ENCODE measurements around the gene CD68.

- TF ChIP-seq, protein P1, sequence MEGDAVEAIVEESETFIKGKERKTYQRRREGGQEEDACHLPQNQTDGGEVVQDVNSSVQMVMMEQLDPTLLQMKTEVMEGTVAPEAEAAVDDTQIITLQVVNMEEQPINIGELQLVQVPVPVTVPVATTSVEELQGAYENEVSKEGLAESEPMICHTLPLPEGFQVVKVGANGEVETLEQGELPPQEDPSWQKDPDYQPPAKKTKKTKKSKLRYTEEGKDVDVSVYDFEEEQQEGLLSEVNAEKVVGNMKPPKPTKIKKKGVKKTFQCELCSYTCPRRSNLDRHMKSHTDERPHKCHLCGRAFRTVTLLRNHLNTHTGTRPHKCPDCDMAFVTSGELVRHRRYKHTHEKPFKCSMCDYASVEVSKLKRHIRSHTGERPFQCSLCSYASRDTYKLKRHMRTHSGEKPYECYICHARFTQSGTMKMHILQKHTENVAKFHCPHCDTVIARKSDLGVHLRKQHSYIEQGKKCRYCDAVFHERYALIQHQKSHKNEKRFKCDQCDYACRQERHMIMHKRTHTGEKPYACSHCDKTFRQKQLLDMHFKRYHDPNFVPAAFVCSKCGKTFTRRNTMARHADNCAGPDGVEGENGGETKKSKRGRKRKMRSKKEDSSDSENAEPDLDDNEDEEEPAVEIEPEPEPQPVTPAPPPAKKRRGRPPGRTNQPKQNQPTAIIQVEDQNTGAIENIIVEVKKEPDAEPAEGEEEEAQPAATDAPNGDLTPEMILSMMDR (IDR thresholded peaks at IDR 0.05; ENCODE audit: borderline replicate concordance, extremely low read depth, low read length, poor library complexity, severe bottlenecking): no peak
- TF ChIP-seq EZH2 (IDR thresholded peaks at IDR 0.05; ENCODE audit: borderline replicate concordance, low read depth, low read length, severe bottlenecking): no peak
Measured at GRCh38 chr17:7538891-7539545, 40.4 kb upstream of the CD68 start.
